ENCODE data around the gene CRCP. TPM values are rescaled to one million over a fixed set of nuclear protein-coding genes. Genes with fewer than 3 reads are reported as not detected.
A peak's percentile ranks its signal among the peaks of the same experiment; 100 is the strongest.

The CRCP gene
- total and polyA plus RNA-seq, 2 of the 13 experiments (the other 11 are each of a cell fraction or from before 2014, with no cell fraction given): 22.7 to 31.0 TPM

GRCh38 chr7:66075590-66076461 is 38.8 kb upstream of the CRCP start, which contains the start of gene ASL (continued):
- TF ChIP-seq ZNF609 (CRISPR knock-in tag; IDR thresholded peaks at IDR 0.05; ENCODE audit: borderline replicate concordance) (no peak), HOXD1 (CRISPR knock-in tag; IDR thresholded peaks at IDR 0.05) (peak; percentile 82), SP5 (CRISPR knock-in tag; IDR thresholded peaks at IDR 0.05; ENCODE audit: borderline replicate concordance, low read depth) (peak; percentile 70; the same call in 1 of the 2 replicates), ZBTB10 (CRISPR knock-in tag; IDR thresholded peaks at IDR 0.05; ENCODE audit: borderline replicate concordance) (no peak), ZNF574 (CRISPR knock-in tag; IDR thresholded peaks at IDR 0.05) (peak; percentile 81), ZNF546 (CRISPR knock-in tag; conservative IDR thresholded peaks at IDR 0.05) (peak; percentile 94), MAFF (IDR thresholded peaks at IDR 0.05; ENCODE audit: low read depth, low read length) (no peak), ZNF782 (CRISPR knock-in tag; IDR thresholded peaks at IDR 0.05; ENCODE audit: borderline replicate concordance) (no peak), GMEB2 (CRISPR knock-in tag; IDR thresholded peaks at IDR 0.05; ENCODE audit: low read depth) (no peak), CREBL2 (CRISPR knock-in tag; IDR thresholded peaks at IDR 0.05; ENCODE audit: borderline replicate concordance) (peak; percentile 73; the same call in 1 of the 2 replicates), ZBTB25 (CRISPR knock-in tag; IDR thresholded peaks at IDR 0.05) (0 out of 2 replicates have a peak, but pooled peaks have one; percentile 20), HES4 (CRISPR knock-in tag; IDR thresholded peaks at IDR 0.05; ENCODE audit: borderline replicate concordance) (peak; percentile 87; the same call in 1 of the 2 replicates), MLX (CRISPR knock-in tag; IDR thresholded peaks at IDR 0.05) (no peak)

Data from HepG2 (cell line).